Fibroblast of lung (primary cell): ENCODE results near the gene MCM3AP.

Source experiments
- CTCF ChIP-seq, 2 donors: IDR thresholded peaks in 1 of 2; conservative IDR thresholded peaks in 1 of 2; 1 replicate in 1 of 2; 2 replicates in 1 of 2; pipeline ENCODE4 v1.5.1; 2011 to 2012; ENCODE audit warnings: low read length in 2 of 2, control low read depth in 1 of 2, inconsistent platforms in 1 of 2, low read depth in 1 of 2, mild to moderate bottlenecking in 1 of 2
- EZH2 ChIP-seq: IDR thresholded peaks from 2 replicates; pipeline ENCODE4 v1.5.1; 2012; ENCODE audit warnings: low read length, control low read depth, mild to moderate bottlenecking; ENCODE audit errors: missing control alignments

DNA sequence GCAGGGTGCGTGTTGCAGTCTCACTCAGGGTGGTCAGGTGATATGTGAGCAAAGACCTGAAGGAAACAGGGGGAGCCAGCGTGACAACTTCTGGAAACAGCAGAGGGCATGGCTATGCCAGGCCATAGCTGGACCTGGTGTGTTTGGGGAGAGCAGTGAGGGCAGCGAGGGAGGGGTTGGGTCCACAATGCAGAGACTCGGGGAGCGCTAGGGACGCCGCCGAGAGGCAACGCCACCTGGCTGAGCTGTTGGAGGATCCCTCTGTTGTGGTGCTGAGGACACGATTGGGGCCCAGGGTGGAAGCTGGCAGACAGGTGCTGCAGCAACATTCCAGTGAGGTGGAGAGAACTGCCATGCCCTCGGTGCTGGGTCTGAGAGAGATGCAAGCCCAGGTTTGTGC, 30.2 kb downstream of the MCM3AP start:
- TF ChIP-seq CTCF (conservative IDR thresholded peaks at IDR 0.05 in 1 of 2, IDR thresholded peaks at IDR 0.05 in 1 of 2; ENCODE audit: low read depth in 1 of 2, low read length in 2 of 2) (no peak), EZH2 (no peak)
